IMR-90 (cell line): ENCODE data around the gene PITRM1. TPM values are rescaled to one million over a fixed set of nuclear protein-coding genes. Genes with fewer than 3 reads are reported as not detected.

Source experiments
- ATAC-seq: fragments of 200-7000 bp; cut with Tn5 transposase; 2 replicates; pipeline ENCODE4 v1.9.1; 2020; ENCODE audit warnings: low read depth, mild to moderate bottlenecking, moderate library complexity
- BruUV-seq: library from RNA; stranded (reverse); fragments of 400-500 nt; replicated peaks from 2 replicates; lab custom pipeline; 2021; lab: Mats Ljungman, UMichigan
- CTCF ChIA-PET: fragments of 300-600 bp; formaldehyde crosslinking; extraction: SDS; loops from one replicate; lab custom pipeline; 2021; ENCODE audit warnings: antibody characterized with exemption; lab: Yijun Ruan, JAX
- POLR2A ChIA-PET: fragments of 300-600 bp; sonication (Branson Sonifier 250); formaldehyde crosslinking; loops from one replicate; lab custom pipeline; 2022; ENCODE audit warnings: antibody characterized with exemption; ENCODE audit not compliant: unreplicated experiment; lab: Charles Lee
- DNase-seq: peaks from one replicate; pipeline ENCODE4 v3.0.0; 2013
- H2AFZ ChIP-seq: replicated peaks from 2 replicates; pipeline ENCODE3; 2013; ENCODE audit warnings: low read length, mild to moderate bottlenecking; ENCODE audit not compliant: poor library complexity
- H2AK5ac ChIP-seq: 2 replicates; pipeline ENCODE4 v1.6.1; 2013; ENCODE audit warnings: low read depth, low read length, inconsistent platforms
- H2AK9ac ChIP-seq: replicated peaks from 2 replicates; pipeline ENCODE3; 2013; ENCODE audit warnings: mild to moderate bottlenecking, low read depth, low read length, moderate library complexity; ENCODE audit not compliant: poor library complexity
- H2BK120ac ChIP-seq: 2 replicates; pipeline ENCODE4 v1.6.1; 2013; ENCODE audit warnings: low read depth, low read length, inconsistent platforms
- H2BK15ac ChIP-seq: 3 replicates; pipeline ENCODE4 v1.6.1; 2013; ENCODE audit warnings: low read depth, low read length, inconsistent platforms
- H2BK20ac ChIP-seq: 2 replicates; pipeline ENCODE4 v1.6.1; 2013; ENCODE audit warnings: low read depth, mild to moderate bottlenecking, inconsistent platforms, low read length, moderate library complexity
- H2BK5ac ChIP-seq: 2 replicates; pipeline ENCODE4 v1.6.1; 2013; ENCODE audit warnings: mild to moderate bottlenecking, low read depth, low read length, inconsistent platforms; ENCODE audit not compliant: poor library complexity, severe bottlenecking
- H3K14ac ChIP-seq: replicated peaks from 2 replicates; pipeline ENCODE4 v1.6.1; 2013; ENCODE audit warnings: low read depth, low read length, inconsistent platforms
- H3K18ac ChIP-seq: 2 replicates; pipeline ENCODE4 v1.6.1; 2013; ENCODE audit warnings: low read depth, low read length, control low read depth
- H3K23ac ChIP-seq: 2 replicates; pipeline ENCODE4 v1.6.1; 2013; ENCODE audit warnings: low read depth, low read length, inconsistent platforms
- H3K27ac ChIP-seq: 2 replicates; pipeline ENCODE4 v1.5.1; 2013; ENCODE audit warnings: mild to moderate bottlenecking, control low read depth, low read length; ENCODE audit not compliant: insufficient read depth
- H3K27me3 ChIP-seq: 2 replicates; pipeline ENCODE4 v1.6.1; 2013; ENCODE audit warnings: low read length; ENCODE audit not compliant: control insufficient read depth, insufficient read depth
- H3K36me3 ChIP-seq: 2 replicates; pipeline ENCODE4 v1.6.1; 2013; ENCODE audit warnings: low read length, mixed read lengths; ENCODE audit not compliant: control insufficient read depth, insufficient read depth
- H3K4ac ChIP-seq: 2 replicates; pipeline ENCODE4 v1.6.1; 2013; ENCODE audit warnings: low read depth, low read length, inconsistent platforms
- H3K4me1 ChIP-seq: 2 replicates; pipeline ENCODE4 v1.6.1; 2013; ENCODE audit warnings: low read length, mixed read lengths; ENCODE audit not compliant: control insufficient read depth, insufficient read depth
- H3K4me2 ChIP-seq: 2 replicates; pipeline ENCODE4 v1.6.1; 2013; ENCODE audit warnings: low read depth, mild to moderate bottlenecking, control low read depth, low read length, moderate library complexity
- H3K4me3 ChIP-seq: 2 replicates; pipeline ENCODE4 v1.5.1; 2013; ENCODE audit warnings: low read depth, mild to moderate bottlenecking, control low read depth, low read length, moderate library complexity; ENCODE audit not compliant: insufficient read depth
- H3K56ac ChIP-seq: 2 replicates; pipeline ENCODE4 v1.6.1; 2013; ENCODE audit warnings: low read length, inconsistent platforms; ENCODE audit not compliant: insufficient read depth; ENCODE audit errors: extremely low read depth
- H3K79me1 ChIP-seq, 2 experiments: 2 replicates each; pipeline ENCODE4 v1.6.1; 2013; ENCODE audit warnings: low read length in 2 of 2, inconsistent platforms in 1 of 2, low read depth in 1 of 2
- H3K9ac ChIP-seq: 2 replicates; pipeline ENCODE4 v1.6.1; 2013; ENCODE audit warnings: low read depth, low read length, control low read depth
- H3K9me1 ChIP-seq: 2 replicates; pipeline ENCODE4 v1.6.1; 2013; ENCODE audit warnings: low read length, inconsistent platforms; ENCODE audit not compliant: insufficient read depth
- H3K9me3 ChIP-seq: 2 replicates; pipeline ENCODE4 v1.6.1; 2013; ENCODE audit warnings: low read length; ENCODE audit not compliant: control insufficient read depth, insufficient read depth
- H4K20me1 ChIP-seq: 2 replicates; pipeline ENCODE4 v1.6.1; 2013; ENCODE audit warnings: low read length, inconsistent platforms; ENCODE audit not compliant: insufficient read depth
- H4K5ac ChIP-seq: 2 replicates; pipeline ENCODE4 v1.6.1; 2013; ENCODE audit warnings: mild to moderate bottlenecking, low read depth, low read length, control low read depth
- H4K8ac ChIP-seq, 2 experiments: 2 replicates each; pipeline ENCODE4 v1.6.1; 2013; ENCODE audit warnings: low read depth in 2 of 2, low read length in 2 of 2, control low read depth in 1 of 2, inconsistent platforms in 1 of 2
- H4K91ac ChIP-seq: 2 replicates; pipeline ENCODE4 v1.6.1; 2013; ENCODE audit warnings: low read depth, low read length, inconsistent platforms; ENCODE audit not compliant: insufficient read depth
- CEBPB ChIP-seq: IDR thresholded peaks from 2 replicates; pipeline ENCODE4 v1.6.1; 2012; ENCODE audit warnings: low read depth, low read length, improper control_type of control experiment
- CHD1 ChIP-seq: IDR thresholded peaks from 2 replicates; pipeline ENCODE4 v1.6.1; 2012; ENCODE audit warnings: low read depth, low read length, improper control_type of control experiment
- MAFK ChIP-seq: IDR thresholded peaks from 2 replicates; pipeline ENCODE4 v1.6.1; 2012; ENCODE audit warnings: low read depth, low read length, improper control_type of control experiment
- MAZ ChIP-seq: IDR thresholded peaks from 2 replicates; pipeline ENCODE4 v1.6.1; 2012; ENCODE audit warnings: low read depth, mild to moderate bottlenecking, low read length, improper control_type of control experiment, moderate library complexity, borderline replicate concordance
- MXI1 ChIP-seq: IDR thresholded peaks from 2 replicates; pipeline ENCODE4 v1.6.1; 2012; ENCODE audit warnings: low read depth, mild to moderate bottlenecking, low read length, moderate library complexity, borderline replicate concordance
- NFE2L2 ChIP-seq: fragments of 150-350 bp; IDR thresholded peaks from 2 replicates; pipeline ENCODE4 v1.6.1; 2016; ENCODE audit warnings: low read depth, mild to moderate bottlenecking, low read length
- RCOR1 ChIP-seq: IDR thresholded peaks from 2 replicates; pipeline ENCODE4 v1.6.1; 2012; ENCODE audit warnings: mild to moderate bottlenecking, low read length, improper control_type of control experiment; ENCODE audit not compliant: insufficient replicate concordance
- WGBS, 2 experiments: methylation state at CpG; one replicate each; pipeline versions ENCODE4 v1.1.5 to v1.1.7; 2013; ENCODE audit warnings: missing lambda C conversion rate in 2 of 2; ENCODE audit not compliant: insufficient read length in 1 of 2; ENCODE audit errors: extremely low coverage in 2 of 2; 5-methylcytosine and 5-hydroxymethylcytosine counted together
- dilution Hi-C: fragments of 300-500 bp; cut with HindIII; formaldehyde crosslinking; loops from one replicate; pipeline ENCODE4 v1.14.3; 2018; ENCODE audit warnings: low sequenced_read_pairs; ENCODE audit not compliant: unreplicated experiment
- in situ Hi-C: fragments of 300-500 bp; cut with MboI; formaldehyde crosslinking; loops from 3 replicates; pipeline ENCODE4 v1.14.3; 2019; ENCODE audit warnings: low sequenced_read_pairs, inconsistent platforms, mixed read lengths
- intact Hi-C: fragments of 100-400 bp; cut with micrococcal nuclease; formaldehyde crosslinking; loops from 2 replicates; pipeline ENCODE4 v1.10.0; 2022
- polyA plus RNA-seq, 3 experiments: library from polyadenylated mRNA; depleted of rRNA; stranded (reverse); fragments of >200 nt; gene quantifications; 2 replicates each; pipeline ENCODE4 v1.2.3, GENCODE V29; 2012; ENCODE audit warnings: low replicate concordance in 1 of 3
- total RNA-seq: library from RNA; depleted of rRNA; stranded (reverse); fragments of >200 nt; gene quantifications from 2 replicates; pipeline ENCODE4 v1.2.3, GENCODE V29; 2012
- TF ChIP-seq, protein P1 (sequence below): fragments of 150-350 bp; IDR thresholded peaks from 2 replicates; pipeline ENCODE4 v1.6.1; 2016; ENCODE audit warnings: low read depth, mild to moderate bottlenecking, low read length, moderate library complexity, borderline replicate concordance

Gene PITRM1
- total and polyA plus RNA-seq, 2 of the 4 experiments (the other 2 are of a cell fraction), result 97.1 to 124 TPM

DNA sequence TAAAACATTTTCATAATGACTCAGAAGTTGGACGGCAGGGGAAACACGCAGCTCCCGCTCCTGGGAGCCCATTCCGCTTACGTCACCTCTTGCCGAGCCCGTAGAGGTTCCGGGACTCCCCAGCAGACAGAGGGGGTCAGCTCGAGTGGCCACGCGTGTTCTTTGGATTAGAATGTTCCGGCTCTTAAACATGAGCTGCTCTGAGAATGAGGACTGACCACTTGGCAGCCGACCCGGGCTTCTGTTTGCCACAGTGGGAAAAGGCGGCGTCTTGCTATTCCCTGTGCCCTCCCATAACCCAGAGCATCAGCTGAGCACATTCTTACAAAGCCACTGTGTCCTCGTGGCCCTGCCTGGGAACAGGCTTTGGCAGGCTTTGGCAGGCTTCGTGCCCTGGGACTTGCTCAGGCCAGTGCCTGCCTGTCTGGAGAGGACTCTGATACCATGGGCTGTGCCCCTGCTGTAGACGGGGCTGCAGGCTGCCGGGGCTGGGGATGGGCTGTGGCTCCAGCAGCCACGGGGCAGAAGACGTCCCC is 65.1 kb downstream of the PITRM1 start (continued):
- TF ChIP-seq, protein P1, sequence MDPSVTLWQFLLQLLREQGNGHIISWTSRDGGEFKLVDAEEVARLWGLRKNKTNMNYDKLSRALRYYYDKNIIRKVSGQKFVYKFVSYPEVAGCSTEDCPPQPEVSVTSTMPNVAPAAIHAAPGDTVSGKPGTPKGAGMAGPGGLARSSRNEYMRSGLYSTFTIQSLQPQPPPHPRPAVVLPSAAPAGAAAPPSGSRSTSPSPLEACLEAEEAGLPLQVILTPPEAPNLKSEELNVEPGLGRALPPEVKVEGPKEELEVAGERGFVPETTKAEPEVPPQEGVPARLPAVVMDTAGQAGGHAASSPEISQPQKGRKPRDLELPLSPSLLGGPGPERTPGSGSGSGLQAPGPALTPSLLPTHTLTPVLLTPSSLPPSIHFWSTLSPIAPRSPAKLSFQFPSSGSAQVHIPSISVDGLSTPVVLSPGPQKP, result no peak
- peak; percentile 63; the same call in 1 of the 2 replicates for TF ChIP-seq MXI1

- Histone ChIP-seq H4K20me1 (peaks cover 25% of the 10 kb centered on the region), H3K79me1 (peaks cover 39 to 73% of the 10 kb centered on the region in 2 experiments), H3K27ac (peak overlapping the region; percentile 96), H4K91ac (peak overlapping the region; percentile 89), H2AK5ac (peak overlapping the region; percentile 81), H3K4ac (peak overlapping the region; percentile 87), H3K36me3 (peaks cover 67% of the 10 kb centered on the region), H2BK20ac (peak overlapping the region; percentile 46), H2BK5ac (peak overlapping the region; percentile 96), H3K4me3 (no peak overlapping the region), H3K9ac (peak overlapping the region; percentile 65), H3K23ac (peak overlapping the region; percentile 71), H2AK9ac (no peak overlapping the region), H2AFZ (no peak overlapping the region), H3K9me1 (peaks cover 28% of the 10 kb centered on the region), H3K4me1 (peaks cover 11% of the 10 kb centered on the region), H4K5ac (peak overlapping the region; percentile 23; the same call in 1 of the 2 replicates), H2BK15ac (no peak overlapping the region), H3K18ac (peak overlapping the region; percentile 73), H4K8ac (peak overlapping the region; percentile 5 to 88; a peak in 3 of 4 replicates), H3K9me3 (no peaks in the 10 kb centered on the region), H3K4me2 (peak overlapping the region; percentile 6; the same call in 1 of the 2 replicates), H3K14ac (peak overlapping the region; percentile 86; the same call in 1 of the 2 replicates), H2BK120ac (peak overlapping the region; percentile 80), H3K56ac (peak overlapping the region; percentile 90), H3K27me3 (no peaks in the 10 kb centered on the region)
- intact Hi-C loops (loop anchor here (1.0 to 5.0 kb wide), 3 partner anchors 12 to 180 kb away; partner anchors contain the start of gene PFKP), dilution Hi-C loops (no loop called here), in situ Hi-C loops (no loop called here)
- ATAC-seq (peak; percentile 13), DNase-seq (no peak)
- TF ChIP-seq CHD1 (no peak), NFE2L2 (no peak), MAZ (no peak), RCOR1 (no peak), MAFK (no peak), CEBPB (no peak)
- BruUV-seq, result no TSS peak
- ChIA-PET POLR2A (interaction anchor here (0.6 kb wide), 1 partner anchor 1992 kb away, joined by 3 read pairs; no protein-coding TSS in a partner anchor), CTCF (no interaction called here)
- no CpG with 5 or more reads among the region's 5 CpGs for WGBS, 2 experiments
Measured at GRCh38 chr10:3106928-3107425, 65.6 kb downstream of the PITRM1 start.
